Activated B cell treated with CpG ODN at 0.5 μM for 24 hours (primary cell): ENCODE results near the gene ZMYND10. TPM values are rescaled to one million over a fixed set of nuclear protein-coding genes. Genes with fewer than 3 reads are reported as not detected.
"Not testable (repeated sequence)": the region's sequence is repeated elsewhere in the genome, so short reads cannot be mapped to it uniquely, and the experiment has no call there.

Experiments used
- ATAC-seq: fragments of 200-7000 bp; cut with Tn5 transposase; one replicate; pipeline ENCODE4 v1.10.0; 2021; ENCODE audit warnings: low read depth, mild to moderate bottlenecking, moderate library complexity
- CTCF ChIA-PET: fragments of 350-600 bp; sonication (Branson Sonifier 250); formaldehyde crosslinking; loops from one replicate; lab custom pipeline; 2021; ENCODE audit warnings: antibody characterized with exemption; lab: Charles Lee
- POLR2A ChIA-PET: fragments of 350-600 bp; sonication (Branson Sonifier 250); formaldehyde crosslinking; loops from one replicate; lab custom pipeline; 2021; ENCODE audit warnings: antibody characterized with exemption; lab: Charles Lee
- DNase-seq: peaks from one replicate; pipeline ENCODE4 v3.0.0; 2022
- H3K27ac Mint-ChIP-seq: one replicate; pipeline ENCODE4 v1.8.0; 2020; ENCODE audit warnings: mixed read lengths
- H3K27me3 Mint-ChIP-seq: one replicate; pipeline ENCODE4 v1.8.0; 2021; ENCODE audit warnings: mixed read lengths
- H3K36me3 Mint-ChIP-seq: one replicate; pipeline ENCODE4 v1.8.0; 2021; ENCODE audit warnings: low read depth, mixed read lengths
- H3K4me1 Mint-ChIP-seq: one replicate; pipeline ENCODE4 v1.8.0; 2021; ENCODE audit warnings: mixed read lengths
- H3K4me3 Mint-ChIP-seq: one replicate; pipeline ENCODE4 v1.8.0; 2020; ENCODE audit warnings: mild to moderate bottlenecking, mixed read lengths
- H3K9me3 Mint-ChIP-seq: one replicate; pipeline ENCODE4 v1.8.0; 2020; ENCODE audit warnings: mixed read lengths
- CTCF ChIP-seq: fragments of 200-600 bp; IDR thresholded peaks from one replicate; pipeline ENCODE4 v1.8.0; 2022; ENCODE audit warnings: antibody characterized with exemption, mild to moderate bottlenecking
- intact Hi-C: fragments of 100-400 bp; cut with micrococcal nuclease; formaldehyde crosslinking; loops from one replicate; pipeline ENCODE4 v1.15.1; 2024
- total RNA-seq: library from RNA; stranded (reverse); gene quantifications from 2 replicates; pipeline ENCODE4 v1.2.3, GENCODE V29; 2022

ZMYND10 gene
- total RNA-seq, 1 donor from 2014 or later, result 0.64 TPM

GRCh38 chr3:50318163-50318562 is 27.4 kb downstream of the ZMYND10 start:
- no peak overlapping the region for H3K27ac Mint-ChIP-seq
- intact Hi-C loops, result no loop called here
- POLR2A ChIA-PET, result interaction anchor here (1.3 kb wide), 2 partner anchors 19 to 26 kb away, joined by 4 read pairs; partner anchors contain the start of genes HYAL3, IFRD2 and NAA80

DNA sequence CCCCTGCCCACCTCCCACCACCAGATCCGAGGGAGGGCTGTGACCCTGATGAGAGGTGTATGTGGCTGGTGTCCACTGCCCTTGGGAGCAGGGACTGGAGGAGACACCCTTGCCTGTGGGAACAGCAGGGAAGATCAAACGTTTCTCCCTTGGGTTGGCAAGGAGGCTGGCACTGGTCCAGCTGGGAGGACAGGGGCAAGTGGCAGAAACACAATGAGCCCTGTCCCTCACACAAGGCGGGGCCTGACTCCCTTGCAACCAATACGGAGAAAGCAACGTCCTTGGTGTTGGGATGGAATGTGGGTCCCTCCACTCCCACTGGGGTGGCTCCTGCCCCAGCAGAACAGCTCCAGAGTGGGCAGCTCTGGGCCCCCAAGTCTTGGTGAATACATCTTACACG is 28.2 kb downstream of the ZMYND10 start:
- H3K27me3 Mint-ChIP-seq, result no peaks in the 10 kb centered on the region
- no peak for DNase-seq
- no peak overlapping the region for H3K4me3 Mint-ChIP-seq
- TF ChIP-seq CTCF, result no peak
- ChIA-PET CTCF (no interaction called here), POLR2A (interaction anchor here (1.0 to 1.3 kb wide), 3 partner anchors 18 to 33 kb away, joined by 3 to 4 read pairs (median 4); partner anchors contain the start of genes CYB561D2, HYAL3, NAA80 and NPRL2)
- no peak for ATAC-seq
- H3K4me1 Mint-ChIP-seq, result peaks cover 36% of the 10 kb centered on the region
- H3K27ac Mint-ChIP-seq, result no peak overlapping the region
- peaks cover 3% of the 10 kb centered on the region for H3K36me3 Mint-ChIP-seq
- no peaks in the 10 kb centered on the region for H3K9me3 Mint-ChIP-seq
- intact Hi-C loops, result no loop called here

More at GRCh38 chr3:50318163-50318562, 27.4 kb downstream of the ZMYND10 start:
- no peaks in the 10 kb centered on the region for H3K27me3 Mint-ChIP-seq
- CTCF ChIA-PET, result interaction anchor here (1.6 kb wide), 1 partner anchor 19 kb away, joined by 3 read pairs; the partner anchor contains the start of genes HYAL3 and NAA80
- ATAC-seq (no peak), DNase-seq (no peak)
- no peak for TF ChIP-seq CTCF
- H3K36me3 Mint-ChIP-seq, result peaks cover 3% of the 10 kb centered on the region
- peaks cover 38% of the 10 kb centered on the region for H3K4me1 Mint-ChIP-seq
- no peaks in the 10 kb centered on the region for H3K9me3 Mint-ChIP-seq
- no peak overlapping the region for H3K4me3 Mint-ChIP-seq

- DNase-seq, result no peak
- intact Hi-C loops, result no loop called here
- POLR2A ChIA-PET, result interaction anchor here (0.6 to 1.3 kb wide), 4 partner anchors 17 to 72 kb away, joined by 3 to 4 read pairs (median 4); partner anchors contain the start of genes CYB561D2, HYAL3, NAA80 and NPRL2
- Mint-ChIP-seq H3K27me3 (no peaks in the 10 kb centered on the region), H3K27ac (peak overlapping the region; percentile 85), H3K4me3 (peak overlapping the region; percentile 58), H3K9me3 (no peaks in the 10 kb centered on the region), H3K4me1 (peaks cover 36% of the 10 kb centered on the region), H3K36me3 (peaks cover 3% of the 10 kb centered on the region)
- CTCF ChIA-PET, result no interaction called here
- peak; percentile 35 for ATAC-seq
- TF ChIP-seq CTCF, result no peak
These were observed 28.8 kb downstream of the ZMYND10 start for GRCh38 chr3:50316657-50317242.

DNA sequence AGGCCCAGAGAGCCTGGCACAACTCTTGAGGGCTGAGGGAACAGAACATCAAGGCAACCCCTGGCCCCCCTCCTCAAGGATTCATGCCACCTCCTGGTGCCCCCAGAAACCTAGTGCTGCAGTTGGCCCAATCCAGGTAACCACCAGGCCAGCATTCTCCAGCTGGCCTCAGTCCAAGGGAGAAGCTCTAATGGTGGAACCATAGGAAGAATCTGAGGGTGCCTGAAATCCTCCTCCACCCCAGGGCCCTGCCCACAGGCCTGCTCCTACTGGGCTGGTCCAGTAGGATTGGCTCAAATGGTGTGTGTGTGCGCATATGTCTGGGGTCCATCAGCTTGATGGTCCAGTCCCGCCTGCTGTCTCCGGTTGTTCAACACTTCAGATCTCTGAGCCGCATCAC is 30.7 kb downstream of the ZMYND10 start:
- no peak overlapping the region for H3K4me3 Mint-ChIP-seq
- H3K36me3 Mint-ChIP-seq, result no peaks in the 10 kb centered on the region
- ATAC-seq (no peak), DNase-seq (no peak)
- no peaks in the 10 kb centered on the region for H3K9me3 Mint-ChIP-seq
- H3K27me3 Mint-ChIP-seq, result no peaks in the 10 kb centered on the region
- POLR2A ChIA-PET, result interaction anchor here (0.9 kb wide), 1 partner anchor 9 kb away, joined by 3 read pairs; no protein-coding TSS in a partner anchor
- CTCF ChIA-PET, result interaction anchor here (1.1 kb wide), 1 partner anchor 16 kb away, joined by 3 read pairs; the partner anchor contains the start of genes HYAL3 and NAA80
- intact Hi-C loops, result no loop called here
- peaks cover 27% of the 10 kb centered on the region for H3K4me1 Mint-ChIP-seq
- no peak overlapping the region for H3K27ac Mint-ChIP-seq
- TF ChIP-seq CTCF, result no peak

GRCh38 chr3:50314342-50314741 is 31.2 kb downstream of the ZMYND10 start:
- DNase-seq (no peak), ATAC-seq (no peak)
- TF ChIP-seq CTCF, result no peak
- Mint-ChIP-seq H3K27ac (peak overlapping the region; percentile 11), H3K4me3 (no peak overlapping the region), H3K36me3 (no peaks in the 10 kb centered on the region), H3K27me3 (no peaks in the 10 kb centered on the region), H3K9me3 (no peaks in the 10 kb centered on the region), H3K4me1 (peaks cover 23% of the 10 kb centered on the region)
- POLR2A ChIA-PET, result interaction anchor here (0.9 kb wide), 1 partner anchor 8 kb away, joined by 3 read pairs; no protein-coding TSS in a partner anchor
- intact Hi-C loops, result no loop called here
- CTCF ChIA-PET, result interaction anchor here (1.1 kb wide), 1 partner anchor 15 kb away, joined by 3 read pairs; the partner anchor contains the start of genes HYAL3 and NAA80

- CTCF ChIA-PET, POLR2A ChIA-PET, H3K27ac Mint-ChIP-seq, H3K36me3 Mint-ChIP-seq, DNase-seq, intact Hi-C loops, H3K9me3 Mint-ChIP-seq, ATAC-seq, H3K4me3 Mint-ChIP-seq, H3K27me3 Mint-ChIP-seq: not testable (repeated sequence)
- H3K4me1 Mint-ChIP-seq, result peaks cover 11% of the 10 kb centered on the region
These were observed 33.5 kb downstream of the ZMYND10 start for GRCh38 chr3:50312041-50312440.
